GM18951 (cell line): ENCODE measurements around the gene CREB5.

Experiments
- POLR2A ChIP-seq: IDR thresholded peaks from 4 replicates; pipeline ENCODE4 v1.6.1; 2011; ENCODE audit warnings: mild to moderate bottlenecking; ENCODE audit not compliant: insufficient read length, insufficient read depth; ENCODE audit errors: extremely low read depth
- in situ Hi-C: fragments of 300-500 bp; cut with MboI; formaldehyde crosslinking; loops from one replicate; pipeline ENCODE4 v1.12.0; 2022; ENCODE audit warnings: low sequenced_read_pairs, mixed read lengths, inconsistent platforms; ENCODE audit not compliant: unreplicated experiment

CREB5 gene

DNA sequence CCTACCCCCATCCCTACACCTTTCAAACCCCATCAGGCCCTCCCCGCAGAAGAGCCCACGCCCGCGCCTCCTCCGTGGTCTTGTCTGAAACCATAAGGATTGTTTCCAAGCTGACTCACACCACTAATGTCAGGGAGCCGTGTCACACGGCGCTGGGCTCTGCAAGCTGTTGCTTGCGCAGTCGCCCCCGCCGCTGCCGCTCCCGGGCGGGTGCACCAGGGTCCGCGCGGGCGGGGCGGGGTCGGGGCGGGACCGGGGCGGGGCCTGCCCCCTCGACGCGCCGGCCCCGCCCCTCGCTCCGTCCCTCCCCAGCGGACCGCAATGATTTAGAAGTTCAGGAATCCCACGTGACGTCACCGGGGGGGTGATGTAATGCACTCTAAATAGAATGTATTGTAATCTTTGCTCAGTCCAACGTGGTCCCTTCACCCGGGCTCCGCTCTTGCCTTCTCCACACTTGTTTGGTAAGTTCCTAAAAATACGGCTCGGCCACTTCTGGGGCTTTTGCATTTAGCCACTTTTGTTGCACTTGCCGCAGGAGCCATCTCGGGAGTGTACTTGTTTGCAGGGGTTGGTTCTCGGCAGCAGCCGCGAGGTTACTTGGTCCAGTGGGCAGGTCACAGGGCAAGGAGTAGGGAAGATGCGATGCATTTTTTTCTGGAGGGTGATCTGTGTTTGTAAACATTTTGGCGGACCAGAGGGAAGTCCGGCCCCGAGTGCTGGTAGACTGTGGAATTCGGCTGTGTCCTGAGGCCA, 3.2 kb upstream of the CREB5 start:
- in situ Hi-C loops: no loop called here
- TF ChIP-seq POLR2A: no peak

DNA sequence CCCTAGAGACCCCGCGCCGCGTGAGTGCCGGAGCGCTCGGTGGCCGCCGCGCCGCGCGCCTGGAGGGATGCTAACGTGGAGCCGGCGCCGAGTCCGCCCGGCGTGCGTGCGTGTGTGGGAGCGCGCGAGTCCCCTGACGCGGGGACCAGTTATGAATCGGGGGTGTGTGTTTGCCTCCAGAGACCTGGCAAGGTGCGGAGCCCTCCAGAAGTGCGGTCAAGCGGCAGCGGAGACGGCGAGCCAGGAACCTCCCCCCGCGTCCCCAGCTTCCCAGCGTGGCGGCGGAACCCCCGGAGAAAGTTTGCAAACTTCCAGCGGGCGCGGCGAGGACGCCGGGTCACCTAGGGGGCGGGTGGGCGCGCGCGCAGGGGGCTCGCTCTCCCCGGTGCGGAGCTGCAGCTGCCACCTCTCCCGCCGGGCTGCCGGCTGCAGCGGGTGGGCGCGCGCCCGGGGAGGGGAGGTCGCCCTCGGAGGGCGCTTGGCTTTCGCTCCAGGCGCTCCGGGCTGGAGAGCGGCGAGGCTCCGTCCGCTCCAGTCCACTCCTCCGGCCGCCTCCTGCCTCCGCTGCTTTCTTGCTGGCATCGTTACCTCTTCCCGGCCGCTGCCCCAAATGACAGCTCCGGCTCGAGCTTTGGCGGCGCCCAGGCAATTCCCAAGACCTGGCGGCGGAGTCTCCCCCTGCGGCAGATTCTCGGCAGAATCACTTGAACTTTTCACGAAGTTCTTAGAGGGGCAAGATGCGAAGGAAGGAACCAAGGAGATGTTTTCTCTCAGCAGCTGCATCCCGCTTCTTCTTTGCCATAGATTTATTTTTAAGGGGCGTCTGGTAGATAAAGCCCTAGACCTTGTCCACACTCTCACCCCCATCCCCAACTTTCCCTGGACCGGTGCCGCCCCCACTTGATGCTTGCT, 2.3 kb upstream of the CREB5 start:
- in situ Hi-C loops: no loop called here
- no peak for TF ChIP-seq POLR2A

GRCh38 chr7:28410628-28411531, 1.4 kb upstream of the CREB5 start:
- in situ Hi-C loops: no loop called here
- no peak for TF ChIP-seq POLR2A

DNA sequence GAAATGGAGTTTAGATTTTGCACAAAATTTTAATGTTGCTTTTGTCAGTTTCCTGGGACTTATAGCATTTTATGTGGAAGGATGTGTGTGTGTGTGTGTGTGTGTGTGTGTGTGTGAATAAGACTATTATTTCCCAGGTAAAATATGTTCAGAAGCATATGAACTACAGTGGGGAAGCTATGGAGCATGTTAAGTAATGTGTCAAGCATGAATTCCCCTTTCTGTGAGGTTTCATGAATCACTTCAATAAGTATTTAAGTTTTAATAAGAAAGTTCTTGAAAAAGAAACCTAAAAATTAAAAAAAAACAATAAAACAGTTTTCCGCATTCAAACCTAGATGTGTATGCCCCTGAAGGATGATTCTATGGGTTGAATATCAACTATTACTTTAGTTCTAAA, 693 bp downstream of the CREB5 start:
- no peak for TF ChIP-seq POLR2A
- in situ Hi-C loops: no loop called here

DNA sequence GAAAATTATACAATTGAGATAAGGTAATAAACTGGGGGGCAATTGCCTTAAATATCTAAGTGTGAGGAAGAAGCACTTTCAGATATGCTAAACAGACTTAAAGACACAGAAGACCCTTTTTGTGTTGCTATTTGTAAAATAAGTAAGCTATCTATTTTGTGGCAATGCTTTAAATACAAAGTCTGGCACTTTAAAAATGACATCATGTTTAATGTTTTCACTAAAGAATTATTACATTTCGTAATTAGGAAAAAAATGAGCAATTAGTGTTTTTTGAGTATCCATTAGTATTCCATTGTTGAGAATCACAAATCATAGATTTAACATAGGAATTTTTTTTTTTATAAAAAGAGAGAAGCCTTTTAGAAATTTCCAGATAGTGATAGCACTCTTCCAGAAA, 2.1 kb downstream of the CREB5 start:
- no peak for TF ChIP-seq POLR2A
- in situ Hi-C loops: no loop called here

DNA sequence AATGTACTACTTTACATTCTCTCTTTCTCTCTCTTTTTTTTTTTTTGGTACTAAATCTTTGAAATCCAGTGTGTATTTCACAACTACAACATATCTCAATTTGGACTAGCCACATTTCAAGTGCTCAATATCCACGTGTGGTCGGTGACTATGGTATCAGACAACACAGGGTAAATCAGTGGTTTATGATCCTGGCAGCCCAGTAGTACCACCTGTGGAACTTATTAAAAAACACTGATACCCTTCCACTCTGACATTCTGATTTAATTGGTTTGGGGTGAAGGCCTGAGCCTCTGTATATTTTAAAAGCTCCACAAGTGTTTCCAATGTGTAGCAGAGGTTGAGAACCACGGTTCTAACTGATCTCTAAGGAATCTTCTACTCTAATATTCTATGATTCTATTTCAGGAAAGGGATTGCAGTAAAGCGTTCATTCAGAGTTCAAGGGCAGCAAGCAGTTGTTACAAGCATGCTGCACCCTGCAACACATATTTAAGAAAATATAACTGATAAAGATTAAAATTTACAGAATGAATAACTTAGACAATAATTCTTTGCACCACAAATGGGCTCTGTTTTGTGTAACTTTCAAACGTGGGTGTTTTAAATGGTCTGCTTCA, 5.1 kb downstream of the CREB5 start:
- in situ Hi-C loops: no loop called here

GRCh38 chr7:28418311-28418710, 6.0 kb downstream of the CREB5 start:
- in situ Hi-C loops: no loop called here
- TF ChIP-seq POLR2A: no peak

More for the DNA sequence above, 5.1 kb downstream of the CREB5 start:
- no peak for TF ChIP-seq POLR2A

DNA sequence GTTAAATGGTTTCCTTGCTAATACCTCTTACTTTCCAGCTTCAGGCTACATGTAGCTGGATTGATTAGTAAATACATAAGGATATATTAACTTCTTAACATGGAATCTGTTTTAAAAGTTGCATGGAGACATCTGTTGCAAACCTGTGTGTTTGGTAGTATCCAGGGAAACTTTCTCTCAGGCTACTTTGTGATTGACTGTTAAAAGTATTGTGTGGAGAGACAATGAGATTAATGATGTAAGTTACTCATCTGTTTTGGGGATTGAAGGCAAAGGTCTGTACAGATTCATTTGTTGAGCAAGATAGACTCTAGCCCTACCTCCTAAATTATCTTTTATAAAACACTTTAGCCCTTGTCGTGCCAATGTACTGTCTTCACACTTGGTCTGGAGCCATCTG, 6.6 kb downstream of the CREB5 start:
- no peak for TF ChIP-seq POLR2A
- in situ Hi-C loops: no loop called here

GRCh38 chr7:28419716-28420115, 7.4 kb downstream of the CREB5 start:
- in situ Hi-C loops: no loop called here

DNA sequence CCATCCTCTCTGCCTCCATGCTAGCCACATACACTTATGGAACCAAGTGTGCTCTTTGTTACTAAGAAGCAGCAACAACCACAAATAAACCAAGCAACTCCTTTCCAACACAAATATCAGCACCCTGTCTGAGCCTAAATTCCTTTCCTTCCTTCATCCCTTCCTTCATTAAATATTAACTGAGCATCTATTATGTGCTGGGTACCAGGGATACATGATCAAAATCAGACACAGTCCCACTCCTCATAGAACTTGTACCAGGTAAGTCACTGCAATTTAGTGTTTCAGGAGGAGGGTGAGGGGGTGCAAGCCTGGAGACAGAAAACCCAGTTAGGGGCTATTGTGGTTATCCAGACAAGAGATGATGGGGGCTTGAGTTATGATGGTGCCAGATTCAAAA, 10.8 kb downstream of the CREB5 start:
- no peak for TF ChIP-seq POLR2A
- in situ Hi-C loops: no loop called here

More at GRCh38 chr7:28419716-28420115, 7.4 kb downstream of the CREB5 start:
- no peak for TF ChIP-seq POLR2A

GRCh38 chr7:28423918-28424514, 11.7 kb downstream of the CREB5 start:
- no peak for TF ChIP-seq POLR2A
- in situ Hi-C loops: no loop called here

- in situ Hi-C loops: no loop called here
Observed at GRCh38 chr7:28425496-28425895, 13.2 kb downstream of the CREB5 start.

More at GRCh38 chr7:28425496-28425895, 13.2 kb downstream of the CREB5 start:
- no peak for TF ChIP-seq POLR2A
